Endometrium (tissue), 2 donors: ENCODE data around the gene ATP2B2.

Source experiments
- FAIRE-seq: peaks from 2 replicates; lab custom pipeline; 2012; peaks lifted over from hg19 to GRCh38; lab: Jason Lieb, UNC
- donor health status: control.
- donor health status: control.

The ATP2B2 gene

DNA sequence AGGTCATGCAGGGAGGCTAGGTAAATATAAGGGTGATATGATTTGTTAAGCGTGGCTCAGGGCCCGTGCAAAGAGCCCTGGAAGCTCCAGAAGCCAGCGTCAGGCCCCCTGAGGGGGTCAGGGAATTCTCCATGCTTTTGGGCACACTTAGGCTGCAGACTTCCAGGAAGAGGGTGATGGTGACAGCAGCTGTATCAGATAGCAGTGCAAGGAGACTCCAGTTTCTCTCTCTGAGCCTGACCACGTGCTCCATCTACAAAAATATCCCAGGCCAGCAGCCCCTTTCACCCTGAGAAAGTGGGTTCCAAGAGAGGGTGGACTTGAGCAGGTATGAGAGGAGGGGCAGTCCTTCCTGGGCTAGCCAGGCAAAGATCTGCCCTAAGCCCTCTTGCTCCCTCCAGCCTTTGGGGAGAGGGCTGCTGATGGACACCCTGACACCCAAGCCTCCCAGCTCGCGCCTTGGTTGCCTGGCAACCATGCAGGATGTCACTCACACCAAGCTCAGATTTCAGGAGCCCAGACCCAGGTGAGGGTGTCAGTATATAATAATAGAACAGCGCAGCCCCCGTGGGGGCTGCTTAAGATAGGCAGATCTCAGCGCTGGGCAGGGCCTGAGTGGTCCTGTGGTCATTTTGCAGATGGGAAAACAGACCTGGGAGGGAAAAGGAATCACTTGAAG lies 35.8 kb downstream of the ATP2B2 start:
- FAIRE-seq = no peak

GRCh38 chr3:10468613-10469354 lies 36.6 kb downstream of the ATP2B2 start:
- no peak for FAIRE-seq

- no peak for FAIRE-seq
These were observed 37.3 kb downstream of the ATP2B2 start for GRCh38 chr3:10467904-10468612.

DNA sequence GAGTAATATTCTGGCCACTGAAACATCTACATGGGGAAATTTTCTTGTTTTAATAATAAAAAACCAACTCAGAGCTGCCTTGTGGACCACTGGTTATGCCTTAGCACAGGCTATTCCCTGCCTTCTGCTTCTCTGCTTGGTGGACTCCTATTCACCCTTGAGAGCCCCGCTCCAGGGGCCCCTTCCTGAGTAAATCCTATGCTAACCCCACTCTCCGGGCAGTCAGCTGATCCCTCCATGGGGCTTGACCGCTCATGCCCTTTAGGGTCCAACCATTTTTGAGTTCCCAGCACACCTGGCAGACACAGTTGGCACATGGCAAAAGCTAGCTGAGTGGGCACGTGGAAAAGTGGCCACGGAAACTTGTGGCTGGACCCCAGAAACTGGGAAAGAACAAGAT lies 38.2 kb downstream of the ATP2B2 start:
- FAIRE-seq = no peak

DNA sequence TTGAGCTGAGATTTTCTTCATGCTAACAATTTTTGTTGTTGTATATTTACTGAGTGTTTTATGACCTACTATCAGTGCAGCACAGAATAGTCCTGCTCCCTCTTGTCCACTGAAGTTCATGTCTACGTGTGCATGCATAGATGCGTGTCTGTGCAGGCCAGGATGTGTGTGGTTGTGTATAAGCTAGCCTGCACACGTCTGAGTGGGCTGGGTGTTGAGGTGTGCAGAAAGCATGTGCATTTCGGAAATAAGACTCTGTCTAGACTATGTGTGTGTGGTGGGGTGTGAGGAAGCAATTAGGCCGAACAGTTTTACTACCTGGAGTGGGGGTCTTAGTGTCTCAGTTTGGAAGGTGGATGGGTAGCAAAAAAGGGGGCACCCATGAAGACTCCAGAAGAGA lies 39.2 kb downstream of the ATP2B2 start:
- no peak for FAIRE-seq

DNA sequence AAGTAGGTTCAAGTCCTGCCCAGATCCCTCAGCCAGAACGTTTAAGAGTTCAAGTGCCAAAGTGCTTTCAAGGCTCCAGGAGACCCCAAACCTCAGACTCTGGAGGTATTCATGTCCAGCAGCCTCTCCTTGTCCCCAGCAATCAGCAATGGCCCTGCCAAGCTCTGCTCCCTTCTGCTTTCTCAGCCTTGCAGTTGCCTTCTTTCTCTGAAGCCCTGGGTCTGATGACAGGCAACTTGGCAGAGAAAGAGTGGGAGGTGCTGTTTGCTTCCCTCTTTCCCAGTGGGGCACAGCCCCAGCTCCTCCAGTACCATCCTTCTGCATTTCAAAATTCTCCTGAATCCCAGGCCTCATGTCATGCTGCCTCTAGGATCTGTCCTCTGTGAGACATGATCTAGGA lies 40.2 kb downstream of the ATP2B2 start:
- no peak for FAIRE-seq

- FAIRE-seq = no peak
These were observed 41.6 kb downstream of the ATP2B2 start for GRCh38 chr3:10463533-10464434.

GRCh38 chr3:10462641-10463532 lies 42.5 kb downstream of the ATP2B2 start:
- no peak for FAIRE-seq

- no peak for FAIRE-seq
These were observed 44.3 kb downstream of the ATP2B2 start for GRCh38 chr3:10460951-10461545.

- FAIRE-seq = no peak
These were observed 45.2 kb downstream of the ATP2B2 start for GRCh38 chr3:10459954-10460754.

GRCh38 chr3:10457560-10457959 lies 47.8 kb downstream of the ATP2B2 start:
- no peak for FAIRE-seq

DNA sequence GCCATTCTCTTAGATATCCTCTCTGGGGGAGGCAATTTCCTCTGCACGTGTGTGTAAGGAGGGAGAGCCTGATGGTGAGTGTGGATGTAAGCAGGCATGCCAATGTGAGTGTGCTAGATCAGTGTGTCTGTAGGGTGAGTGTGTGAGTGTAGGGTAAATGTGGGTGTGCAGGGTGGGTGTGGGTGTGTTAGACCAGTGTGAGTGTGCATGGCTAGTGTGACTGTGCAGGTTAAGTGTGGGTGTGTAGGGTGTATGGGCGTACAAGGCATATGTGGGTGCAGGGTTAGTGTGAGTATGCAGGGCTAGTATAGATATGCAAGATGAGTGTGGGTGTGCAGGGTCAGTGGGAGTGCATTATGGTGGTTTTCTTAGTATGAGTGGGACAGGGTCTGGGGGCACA lies 48.4 kb downstream of the ATP2B2 start:
- no peak for FAIRE-seq

DNA sequence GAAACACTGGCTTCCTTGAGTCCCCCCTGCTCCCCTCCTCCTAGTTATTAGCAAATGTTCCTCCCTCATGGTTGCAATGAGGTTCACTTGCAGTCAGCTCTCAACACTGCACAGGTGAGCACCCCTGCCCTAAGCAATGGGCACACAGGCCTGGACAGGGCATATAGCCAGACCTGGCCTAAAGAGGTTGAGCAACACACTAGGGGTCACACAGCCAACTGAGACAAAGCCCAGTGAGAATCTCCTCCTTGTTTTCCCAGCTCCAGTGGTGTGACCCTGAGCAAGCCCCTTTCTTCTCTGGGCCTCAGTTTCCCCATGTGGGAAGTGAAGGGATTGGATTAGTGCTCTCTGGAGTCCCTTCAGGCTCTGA lies 49.9 kb downstream of the ATP2B2 start:
- no peak for FAIRE-seq

- FAIRE-seq = no peak
These were observed 50.4 kb downstream of the ATP2B2 start for GRCh38 chr3:10454907-10455544.

DNA sequence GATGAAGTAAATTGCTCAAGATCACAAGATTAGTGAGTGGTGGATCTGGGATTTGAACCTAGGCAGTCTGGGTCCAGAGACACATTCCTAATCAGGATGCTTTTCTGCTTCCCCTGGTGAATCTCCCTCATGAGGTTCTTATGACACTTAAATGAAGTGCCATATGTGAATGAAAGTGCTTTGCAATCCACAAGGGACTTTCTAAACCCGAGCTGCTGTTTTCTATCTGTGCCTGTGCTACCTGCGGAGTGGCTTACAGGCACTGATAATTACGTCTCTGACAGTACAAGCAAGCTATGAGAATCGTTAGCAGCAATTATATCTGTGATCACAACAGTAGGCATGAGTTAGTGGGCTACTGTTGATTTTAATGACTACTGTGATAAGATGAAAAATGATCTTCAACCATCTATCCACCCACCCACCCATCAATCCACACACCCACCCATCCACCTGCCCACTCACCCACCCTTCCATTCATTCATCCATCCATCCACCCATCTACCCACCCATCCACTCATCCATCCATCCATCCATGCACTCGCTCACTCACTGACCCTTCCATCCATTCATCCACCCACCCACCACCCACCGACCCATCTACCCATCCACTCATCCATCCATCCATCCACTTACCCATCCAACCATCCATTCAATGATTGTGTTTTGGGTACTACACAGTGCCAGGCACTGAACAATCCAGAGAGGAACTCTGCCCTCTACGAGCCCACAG lies 51.8 kb downstream of the ATP2B2 start:
- FAIRE-seq = no peak

GRCh38 chr3:10450494-10451440 lies 54.6 kb downstream of the ATP2B2 start:
- no peak for FAIRE-seq

DNA sequence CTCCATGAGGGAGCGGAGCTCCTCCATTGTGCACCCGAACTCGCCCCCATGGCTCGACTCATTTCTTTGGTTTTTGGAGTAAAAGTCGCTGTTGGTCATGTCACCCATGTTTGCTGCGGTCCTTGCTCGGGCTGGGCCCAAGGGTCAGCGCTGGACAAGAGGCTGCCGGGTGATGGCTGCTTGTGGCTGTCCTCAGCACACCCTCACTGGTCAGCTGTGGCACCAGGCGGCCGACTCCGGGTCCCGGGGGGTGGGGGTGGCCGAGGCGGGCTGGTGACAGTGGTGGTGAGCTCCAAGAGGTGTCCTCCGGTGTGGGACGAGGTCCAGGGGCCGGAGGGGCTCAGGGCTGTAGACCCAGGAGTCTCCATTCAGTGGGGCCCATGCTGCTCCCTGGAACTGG lies 56.0 kb downstream of the ATP2B2 start:
- no peak for FAIRE-seq

GRCh38 chr3:10448544-10448943 lies 56.8 kb downstream of the ATP2B2 start:
- FAIRE-seq = no peak
